ENCODE results near the gene TRPT1. TPM values are rescaled to one million over a fixed set of nuclear protein-coding genes. Genes with fewer than 3 reads are reported as not detected.
A peak's percentile ranks its signal among the peaks of the same experiment; 100 is the strongest.

The TRPT1 gene
- total RNA-seq, 1 donor = 33.3 TPM

GRCh38 chr11:64232967-64233315 lies 7.0 kb upstream of the TRPT1 start:
- no peak overlapping the region for H3K4me3 ChIP-seq (ENCODE audit: low read depth, low read length)
- DNase-seq (ENCODE audit: low read depth) = no peak
- no peak for TF ChIP-seq CTCF (IDR thresholded peaks at IDR 0.05; ENCODE audit: insufficient read depth, low read length)

GRCh38 chr11:64232182-64232966 lies 6.4 kb upstream of the TRPT1 start:
- TF ChIP-seq CTCF (IDR thresholded peaks at IDR 0.05; ENCODE audit: insufficient read depth, low read length) = no peak
- no peak overlapping the region for H3K4me3 ChIP-seq (ENCODE audit: low read depth, low read length)
- no peak for DNase-seq (ENCODE audit: low read depth)

GRCh38 chr11:64231546-64231945 lies 5.6 kb upstream of the TRPT1 start:
- no peak for TF ChIP-seq CTCF (IDR thresholded peaks at IDR 0.05; ENCODE audit: insufficient read depth, low read length)
- DNase-seq (ENCODE audit: low read depth) = no peak
- no peak overlapping the region for H3K4me3 ChIP-seq (ENCODE audit: low read depth, low read length)

GRCh38 chr11:64230985-64231365 lies 5.0 kb upstream of the TRPT1 start:
- no peak for TF ChIP-seq CTCF (IDR thresholded peaks at IDR 0.05; ENCODE audit: insufficient read depth, low read length)
- peak overlapping the region; percentile 76 for H3K4me3 ChIP-seq (ENCODE audit: low read depth, low read length)
- DNase-seq (ENCODE audit: low read depth) = no peak

GRCh38 chr11:64230171-64230984 lies 4.4 kb upstream of the TRPT1 start, which contains the start of gene DNAJC4:
Gene DNAJC4 (plus strand): TSS chr11:64230548. CDS start chr11:64230855, 307 bp downstream.
- TF ChIP-seq CTCF (IDR thresholded peaks at IDR 0.05; ENCODE audit: insufficient read depth, low read length) = no peak
- DNase-seq (ENCODE audit: low read depth) = peak; percentile 77
- peak within 1 kb of the TSS; percentile 76 for H3K4me3 ChIP-seq (ENCODE audit: low read depth, low read length)

- no peak for TF ChIP-seq CTCF (IDR thresholded peaks at IDR 0.05; ENCODE audit: insufficient read depth, low read length)
- DNase-seq (ENCODE audit: low read depth) = no peak
- H3K4me3 ChIP-seq (ENCODE audit: low read depth, low read length) = peak overlapping the region; percentile 76
Observed at GRCh38 chr11:64229744-64230170, 3.8 kb upstream of the TRPT1 start.
